AG04450 (cell line): ENCODE measurements around the gene ALOX5. TPM values are rescaled to one million over a fixed set of nuclear protein-coding genes. Genes with fewer than 3 reads are reported as not detected.
"Not testable (repeated sequence)": the region's sequence is repeated elsewhere in the genome, so short reads cannot be mapped to it uniquely, and the experiment has no call there.

Source experiments
- CTCF ChIA-PET: fragments of 300-600, 350-600 bp; formaldehyde crosslinking; extraction: SDS; loops from one replicate; lab custom pipeline; 2022; ENCODE audit warnings: antibody characterized with exemption, inconsistent platforms; lab: Charles Lee
- POLR2A ChIA-PET: fragments of 350-600 bp; formaldehyde crosslinking; extraction: SDS; loops from one replicate; lab custom pipeline; 2021; ENCODE audit warnings: antibody characterized with exemption, inconsistent platforms; lab: Yijun Ruan, JAX
- DNase-seq: peaks from one replicate; pipeline ENCODE4 v3.0.0-alpha.2; 2011; ENCODE audit warnings: low read depth, low spot score
- H3K27ac ChIP-seq: one replicate; pipeline ENCODE4 v1.5.1; 2012; ENCODE audit warnings: low read depth, low read length, control low read depth
- H3K27me3 ChIP-seq: one replicate; pipeline ENCODE4 v1.6.0; 2012; ENCODE audit warnings: low read length; ENCODE audit not compliant: control insufficient read depth, insufficient read depth
- H3K4me3 ChIP-seq: 2 replicates; pipeline ENCODE4 v1.5.1; 2011; ENCODE audit warnings: mild to moderate bottlenecking, low read depth, low read length, control low read depth
- H3K9me3 ChIP-seq: 2 replicates; pipeline ENCODE4 v1.5.1; 2012; ENCODE audit warnings: low read length; ENCODE audit not compliant: control insufficient read depth, insufficient read depth
- polyA plus RNA-seq: library from polyadenylated mRNA; depleted of rRNA; stranded (reverse); fragments of >200 nt; gene quantifications from 2 replicates; pipeline ENCODE4 v1.2.3, GENCODE V29; 2011
- TF ChIP-seq, protein P1 (sequence below): IDR thresholded peaks from 2 replicates; pipeline ENCODE4 v1.5.1; 2011; ENCODE audit warnings: low read depth, low read length, control low read depth, inconsistent platforms

ALOX5 gene
- polyA plus RNA-seq, 1 experiment = not detected

DNA sequence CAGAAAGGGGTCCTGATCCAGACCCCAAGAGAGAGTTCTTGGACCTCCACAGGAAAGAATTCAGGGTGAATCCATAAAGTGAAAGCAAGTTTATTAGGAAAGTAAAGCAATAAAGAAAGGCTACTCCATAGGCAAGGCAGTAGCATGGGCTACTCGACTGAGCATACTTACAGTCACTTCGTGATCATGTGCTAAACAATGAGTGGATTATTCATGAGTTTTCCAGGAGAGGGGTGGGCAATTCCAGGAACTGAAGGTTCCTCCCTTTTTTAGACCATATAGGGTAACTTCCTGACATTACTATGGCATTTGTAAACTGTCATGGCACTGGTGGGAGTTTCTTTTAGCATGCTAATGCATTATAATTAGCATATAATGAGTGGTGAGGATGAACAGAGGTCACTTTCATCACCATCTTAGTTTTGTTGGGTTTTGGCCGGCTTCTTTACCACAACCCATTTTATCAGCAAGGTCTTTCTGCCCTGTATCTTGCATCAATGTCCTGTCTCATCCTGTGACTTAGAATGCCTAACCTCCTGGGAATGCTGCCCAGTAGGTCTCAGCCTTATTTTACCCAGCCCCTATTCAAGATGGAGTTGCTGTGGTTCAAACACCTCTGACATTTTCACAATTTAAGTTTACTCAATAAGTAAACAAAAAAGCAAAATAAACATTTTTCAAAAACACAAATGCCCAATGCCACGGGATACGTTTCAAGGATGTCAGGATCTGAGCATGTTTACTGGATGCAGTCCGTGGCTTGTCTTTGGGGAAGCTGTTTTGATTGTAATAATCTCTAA, 37.0 kb downstream of the ALOX5 start:
- ChIA-PET POLR2A (no interaction called here), CTCF (no interaction called here)
- H3K4me3 ChIP-seq = no peak overlapping the region
- no peaks in the 10 kb centered on the region for H3K9me3 ChIP-seq
- H3K27me3 ChIP-seq = no peaks in the 10 kb centered on the region
- DNase-seq = no peak
- TF ChIP-seq, protein P1, sequence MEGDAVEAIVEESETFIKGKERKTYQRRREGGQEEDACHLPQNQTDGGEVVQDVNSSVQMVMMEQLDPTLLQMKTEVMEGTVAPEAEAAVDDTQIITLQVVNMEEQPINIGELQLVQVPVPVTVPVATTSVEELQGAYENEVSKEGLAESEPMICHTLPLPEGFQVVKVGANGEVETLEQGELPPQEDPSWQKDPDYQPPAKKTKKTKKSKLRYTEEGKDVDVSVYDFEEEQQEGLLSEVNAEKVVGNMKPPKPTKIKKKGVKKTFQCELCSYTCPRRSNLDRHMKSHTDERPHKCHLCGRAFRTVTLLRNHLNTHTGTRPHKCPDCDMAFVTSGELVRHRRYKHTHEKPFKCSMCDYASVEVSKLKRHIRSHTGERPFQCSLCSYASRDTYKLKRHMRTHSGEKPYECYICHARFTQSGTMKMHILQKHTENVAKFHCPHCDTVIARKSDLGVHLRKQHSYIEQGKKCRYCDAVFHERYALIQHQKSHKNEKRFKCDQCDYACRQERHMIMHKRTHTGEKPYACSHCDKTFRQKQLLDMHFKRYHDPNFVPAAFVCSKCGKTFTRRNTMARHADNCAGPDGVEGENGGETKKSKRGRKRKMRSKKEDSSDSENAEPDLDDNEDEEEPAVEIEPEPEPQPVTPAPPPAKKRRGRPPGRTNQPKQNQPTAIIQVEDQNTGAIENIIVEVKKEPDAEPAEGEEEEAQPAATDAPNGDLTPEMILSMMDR = no peak
- H3K27ac ChIP-seq = no peak overlapping the region

GRCh38 chr10:45411607-45411940, 37.6 kb downstream of the ALOX5 start:
- no peak for DNase-seq
- CTCF ChIA-PET = no interaction called here
- Histone ChIP-seq H3K27ac (no peak overlapping the region), H3K27me3 (no peaks in the 10 kb centered on the region), H3K4me3 (no peak overlapping the region), H3K9me3 (no peaks in the 10 kb centered on the region)
- TF ChIP-seq, protein P1 = no peak
- POLR2A ChIA-PET = no interaction called here

GRCh38 chr10:45415062-45415461, 41.0 kb downstream of the ALOX5 start:
- H3K9me3 ChIP-seq, H3K4me3 ChIP-seq, CTCF ChIA-PET, H3K27ac ChIP-seq, POLR2A ChIA-PET, DNase-seq: not testable (repeated sequence)
- peaks cover 15% of the 10 kb centered on the region for H3K27me3 ChIP-seq

DNA sequence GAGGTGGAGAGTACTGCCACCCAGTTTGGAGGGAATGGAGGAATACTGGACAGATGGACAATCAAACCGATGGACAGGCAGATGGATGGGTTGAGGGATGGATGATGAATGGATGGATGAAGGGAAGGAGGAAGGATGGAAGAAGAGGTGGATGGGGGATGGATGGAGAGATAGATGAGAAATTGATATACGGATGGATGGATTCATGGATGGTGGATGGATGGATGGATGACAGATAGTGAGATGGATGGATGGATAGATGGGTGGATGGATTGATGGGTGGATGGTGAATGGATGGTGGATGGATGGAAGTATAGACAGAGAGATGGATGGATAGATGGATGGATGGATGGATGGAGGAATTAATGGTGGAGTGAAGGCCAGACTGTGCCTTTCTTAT, 42.6 kb downstream of the ALOX5 start:
- H3K27me3 ChIP-seq = peaks cover 15% of the 10 kb centered on the region
- H3K27ac ChIP-seq = no peak overlapping the region
- H3K4me3 ChIP-seq = no peak overlapping the region
- TF ChIP-seq, protein P1 = no peak
- H3K9me3 ChIP-seq = no peaks in the 10 kb centered on the region; the same call in 1 of the 2 replicates
- CTCF ChIA-PET = no interaction called here
- DNase-seq = no peak
- POLR2A ChIA-PET = no interaction called here

DNA sequence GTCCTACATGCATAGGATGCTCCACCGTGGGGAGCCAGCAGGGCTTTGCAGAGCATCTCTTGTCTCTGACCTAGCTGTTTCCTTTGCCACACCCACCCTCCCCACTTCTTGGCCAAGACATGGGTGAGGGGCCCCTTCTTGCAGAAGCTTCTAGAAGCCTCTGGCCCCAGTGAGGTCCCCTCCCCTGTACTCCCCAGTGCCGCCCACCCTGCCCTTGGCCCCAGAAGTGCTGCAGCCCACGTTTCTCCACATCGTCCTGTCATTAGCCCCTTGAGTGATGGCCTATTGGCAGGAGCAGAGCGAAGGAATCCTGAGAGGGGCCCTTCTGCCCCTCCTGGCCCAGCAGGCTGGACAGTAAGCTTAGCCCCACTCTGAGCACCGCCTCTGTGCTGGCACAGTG, 43.7 kb downstream of the ALOX5 start:
- Histone ChIP-seq H3K4me3 (no peak overlapping the region), H3K9me3 (no peaks in the 10 kb centered on the region; the same call in 1 of the 2 replicates), H3K27me3 (peaks cover 17% of the 10 kb centered on the region), H3K27ac (no peak overlapping the region)
- CTCF ChIA-PET = no interaction called here
- TF ChIP-seq, protein P1 = no peak
- DNase-seq = no peak
- POLR2A ChIA-PET = no interaction called here
